GM19099 (cell line): ENCODE measurements around the gene SETD7.

Source experiments
- POLR2A ChIP-seq: IDR thresholded peaks from 3 replicates; pipeline ENCODE4 v1.6.1; 2011; ENCODE audit warnings: low read depth; ENCODE audit not compliant: insufficient read length; ENCODE audit errors: extremely low read depth

Gene SETD7

GRCh38 chr4:139535871-139536234 is 20.2 kb downstream of the SETD7 start:
- no peak for TF ChIP-seq POLR2A

GRCh38 chr4:139535228-139535870 is 20.7 kb downstream of the SETD7 start:
- TF ChIP-seq POLR2A, result no peak

GRCh38 chr4:139534287-139534950 is 21.6 kb downstream of the SETD7 start:
- no peak for TF ChIP-seq POLR2A

DNA sequence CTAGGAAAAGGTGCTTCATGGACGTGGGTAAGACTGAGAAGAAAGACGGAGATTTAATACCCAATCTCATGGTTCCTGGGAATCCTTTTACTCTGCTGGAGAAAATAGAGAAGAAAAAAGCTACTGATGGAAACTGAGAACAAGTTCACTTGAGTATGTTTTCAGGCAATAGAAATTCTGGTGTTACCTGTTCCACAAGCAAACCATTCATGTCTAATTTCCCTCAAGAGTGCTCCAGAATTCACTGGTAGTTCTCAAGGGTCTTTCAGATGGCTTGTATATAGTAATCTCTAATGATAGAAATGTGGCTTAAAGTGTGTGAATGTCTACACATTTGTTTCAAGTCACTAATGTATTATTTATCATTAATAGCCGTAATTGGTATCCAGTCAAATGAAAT is 22.5 kb downstream of the SETD7 start:
- TF ChIP-seq POLR2A, result no peak

DNA sequence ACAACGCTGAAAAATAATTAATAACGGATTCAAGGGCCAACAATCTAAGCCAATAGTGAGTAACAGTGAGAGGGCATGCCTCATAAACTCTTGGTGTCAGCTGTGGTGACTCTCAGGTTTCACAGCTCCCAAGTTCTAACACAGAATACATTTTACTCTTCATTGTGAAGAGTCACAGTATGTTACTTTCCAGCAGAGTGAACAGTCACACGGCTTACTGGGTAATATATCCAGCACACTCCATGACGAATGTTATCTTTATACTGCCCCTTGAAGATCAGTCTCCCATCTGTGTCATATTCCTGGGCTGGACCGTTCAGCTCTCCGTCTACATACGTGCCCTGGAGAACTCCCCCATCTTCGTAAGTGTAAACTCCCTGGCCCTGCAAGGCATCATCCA is 23.1 kb downstream of the SETD7 start:
- TF ChIP-seq POLR2A, result no peak

DNA sequence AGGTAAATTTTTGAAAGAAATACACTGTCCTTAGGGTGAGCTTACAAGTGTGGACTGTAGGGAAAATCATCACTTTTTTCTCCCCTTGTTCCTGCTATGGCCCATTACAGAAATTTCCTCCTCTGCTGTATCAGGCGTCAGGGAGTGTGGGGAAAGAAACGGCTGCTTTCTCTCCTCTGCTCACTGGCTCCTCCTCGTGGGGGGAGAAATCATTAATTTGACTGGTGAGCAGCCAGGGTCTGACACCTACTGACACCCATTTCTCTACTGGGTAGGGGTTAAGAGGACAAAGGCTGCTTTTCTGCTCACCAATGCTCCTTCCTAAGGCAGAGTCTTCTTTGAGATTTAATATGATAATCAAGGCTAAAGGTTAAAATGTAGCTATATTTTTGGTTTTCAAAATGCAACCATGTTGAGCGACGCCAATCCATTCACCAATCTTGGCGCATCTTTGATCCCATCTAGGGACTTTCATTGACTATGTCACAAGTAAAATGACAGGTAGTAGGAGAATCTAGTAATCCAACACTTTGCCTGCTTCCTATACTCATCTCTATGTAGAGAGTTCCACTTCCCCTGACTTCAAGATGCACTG is 25.1 kb downstream of the SETD7 start:
- no peak for TF ChIP-seq POLR2A

GRCh38 chr4:139528377-139529005 is 27.5 kb downstream of the SETD7 start:
- TF ChIP-seq POLR2A, result no peak

DNA sequence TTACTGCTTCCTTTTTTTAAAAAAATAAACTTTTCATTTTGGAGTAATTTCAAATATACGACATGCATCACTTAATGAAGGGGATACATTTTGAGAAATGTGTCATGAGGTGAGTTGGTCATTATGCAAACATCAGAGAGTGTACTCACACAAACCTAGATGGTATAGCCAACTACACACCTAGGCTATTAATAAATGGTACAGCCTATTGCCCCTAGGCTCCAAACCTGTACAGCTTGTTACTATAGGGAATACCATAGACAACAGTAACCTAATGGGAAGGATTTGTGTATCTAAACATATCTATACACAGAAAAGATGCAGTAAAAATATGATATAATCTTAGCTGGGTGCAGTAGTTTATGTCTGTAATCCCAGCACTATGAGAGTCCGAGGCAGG is 29.1 kb downstream of the SETD7 start:
- no peak for TF ChIP-seq POLR2A

GRCh38 chr4:139525414-139525813 is 30.6 kb downstream of the SETD7 start:
- no peak for TF ChIP-seq POLR2A

DNA sequence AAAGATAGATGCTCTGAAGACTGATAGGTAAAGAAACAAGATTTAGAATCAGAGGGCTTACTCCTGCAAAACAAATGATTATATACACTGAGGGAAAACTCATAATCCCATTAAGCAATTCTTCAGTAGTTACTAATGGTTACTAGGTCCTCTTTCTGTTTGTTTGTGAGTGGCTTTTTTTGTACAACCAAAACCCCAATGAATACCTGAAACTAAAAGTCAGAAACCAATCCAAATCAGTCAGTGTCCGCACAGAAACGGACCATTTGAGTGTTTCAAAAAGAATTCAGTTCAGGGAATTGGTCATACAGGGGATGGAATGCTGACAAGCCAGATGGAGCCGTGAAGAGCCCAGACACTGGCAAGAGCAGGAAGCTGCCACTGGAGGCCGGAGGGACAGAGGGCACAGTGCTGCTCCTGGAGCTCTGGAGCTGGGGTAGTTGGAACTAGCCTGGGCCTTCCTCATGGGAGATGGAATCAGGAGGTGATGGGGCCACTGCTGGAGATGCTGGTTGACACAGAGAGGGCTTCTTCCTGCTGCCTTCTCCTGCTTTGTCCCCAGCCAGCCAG is 31.9 kb downstream of the SETD7 start:
- TF ChIP-seq POLR2A, result no peak

DNA sequence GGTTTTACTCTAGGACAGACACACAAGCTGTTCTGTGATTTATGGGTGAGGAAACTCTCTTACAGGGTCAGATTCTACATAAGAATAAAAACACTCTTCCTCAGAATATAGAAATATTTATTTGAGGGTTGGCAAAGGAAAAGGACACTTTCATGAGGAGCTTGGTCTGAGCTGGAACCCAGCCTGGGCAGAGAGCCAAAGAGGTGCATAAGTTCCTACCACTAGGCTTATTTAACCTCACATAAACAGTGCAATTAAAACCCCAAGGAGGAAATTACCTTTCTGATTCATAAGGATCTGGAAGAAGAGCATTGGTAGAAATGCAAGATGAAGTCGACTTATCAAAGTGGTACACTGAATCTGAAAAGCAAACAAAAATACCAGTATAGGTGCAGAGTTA is 32.9 kb downstream of the SETD7 start:
- TF ChIP-seq POLR2A, result no peak

GRCh38 chr4:139522457-139522856 is 33.6 kb downstream of the SETD7 start:
- no peak for TF ChIP-seq POLR2A

GRCh38 chr4:139521754-139522401 is 34.1 kb downstream of the SETD7 start:
- no peak for TF ChIP-seq POLR2A

GRCh38 chr4:139515531-139515958 is 40.5 kb downstream of the SETD7 start:
- TF ChIP-seq POLR2A, result no peak
